SW 1271 (cell line): ENCODE results near the gene SOX2.

Experiments
- DNase-seq, 2 experiments: peaks; one replicate each; lab custom pipeline; 2025; lab: John Stamatoyannopoulos, UW

Gene SOX2

DNA sequence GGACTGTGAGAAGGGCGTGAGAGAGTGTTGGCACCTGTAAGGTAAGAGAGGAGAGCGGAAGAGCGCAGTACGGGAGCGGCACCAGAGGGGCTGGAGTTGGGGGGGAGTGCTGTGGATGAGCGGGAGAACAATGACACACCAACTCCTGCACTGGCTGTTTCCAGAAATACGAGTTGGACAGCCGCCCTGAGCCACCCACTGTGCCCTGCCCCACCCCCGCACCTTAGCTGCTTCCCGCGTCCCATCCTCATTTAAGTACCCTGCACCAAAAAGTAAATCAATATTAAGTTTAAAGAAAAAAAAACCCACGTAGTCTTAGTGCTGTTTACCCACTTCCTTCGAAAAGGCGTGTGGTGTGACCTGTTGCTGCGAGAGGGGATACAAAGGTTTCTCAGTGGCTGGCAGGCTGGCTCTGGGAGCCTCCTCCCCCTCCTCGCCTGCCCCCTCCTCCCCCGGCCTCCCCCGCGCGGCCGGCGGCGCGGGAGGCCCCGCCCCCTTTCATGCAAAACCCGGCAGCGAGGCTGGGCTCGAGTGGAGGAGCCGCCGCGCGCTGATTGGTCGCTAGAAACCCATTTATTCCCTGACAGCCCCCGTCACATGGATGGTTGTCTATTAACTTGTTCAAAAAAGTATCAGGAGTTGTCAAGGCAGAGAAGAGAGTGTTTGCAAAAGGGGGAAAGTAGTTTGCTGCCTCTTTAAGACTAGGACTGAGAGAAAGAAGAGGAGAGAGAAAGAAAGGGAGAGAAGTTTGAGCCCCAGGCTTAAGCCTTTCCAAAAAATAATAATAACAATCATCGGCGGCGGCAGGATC, at the start of gene SOX2:
Gene SOX2 (plus strand): TSS at position 601 of the 811 bp plus-strand sequence. CDS start 436 bp downstream, outside the sequence.
- DNase-seq = peak; percentile 38 to 64

DNA sequence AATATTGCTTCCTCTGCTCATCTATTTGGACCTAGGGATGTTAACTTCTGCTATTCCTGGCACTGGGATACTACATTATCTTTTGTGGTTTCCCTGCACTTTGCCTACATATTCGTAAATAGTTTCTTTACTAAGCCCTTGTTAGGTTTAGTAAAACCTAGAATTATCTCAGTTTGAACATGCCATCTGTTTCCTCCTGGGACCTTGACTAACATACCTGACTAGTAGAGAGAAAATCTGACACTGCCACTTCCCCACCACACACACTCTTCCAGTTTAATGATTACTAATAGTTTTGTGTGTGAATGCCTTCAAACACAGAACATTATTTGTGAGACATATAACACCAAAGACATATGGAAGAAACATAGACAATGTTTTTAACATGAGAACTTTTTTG, 28.2 kb upstream of the SOX2 start:
- no peak for DNase-seq

DNA sequence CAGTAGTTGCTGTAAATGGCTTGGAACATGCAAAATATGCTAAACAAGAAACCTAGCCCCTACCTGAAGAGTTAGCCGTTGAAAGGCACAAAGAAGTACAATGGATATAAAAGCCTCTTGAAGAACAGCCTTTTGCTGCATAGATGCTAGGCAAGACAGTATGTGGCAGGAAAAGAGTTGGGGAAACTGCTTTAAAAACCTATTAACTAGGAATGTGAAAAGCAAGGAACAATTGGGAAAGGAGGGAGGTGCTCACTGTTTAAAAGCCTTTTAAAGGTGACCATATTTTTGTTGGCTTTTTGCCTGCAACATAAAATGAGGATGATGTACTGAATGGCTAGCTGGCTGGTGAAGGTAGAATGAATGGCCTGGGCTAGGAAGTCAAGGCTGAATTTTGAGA, 24.5 kb upstream of the SOX2 start:
- DNase-seq = no peak

DNA sequence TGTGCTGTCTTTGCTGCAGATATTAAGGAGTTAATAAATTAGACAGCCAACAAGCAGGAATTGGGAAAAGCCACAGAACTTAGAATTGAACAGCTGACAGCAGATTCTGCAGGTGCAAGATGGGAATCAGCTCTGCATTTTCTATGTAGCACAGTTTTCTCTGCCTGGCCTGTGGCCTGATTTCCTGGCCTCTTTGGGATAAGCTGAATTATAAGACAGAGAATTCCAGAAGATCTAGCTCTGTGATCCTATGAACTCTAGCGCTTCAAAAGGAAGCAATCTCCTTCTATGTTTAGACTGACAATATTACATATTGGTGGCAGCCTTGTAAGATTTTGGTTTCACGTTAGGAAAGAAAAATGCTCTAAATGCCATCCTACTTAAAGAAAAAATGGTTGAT, 24.0 kb upstream of the SOX2 start:
- DNase-seq = no peak

DNA sequence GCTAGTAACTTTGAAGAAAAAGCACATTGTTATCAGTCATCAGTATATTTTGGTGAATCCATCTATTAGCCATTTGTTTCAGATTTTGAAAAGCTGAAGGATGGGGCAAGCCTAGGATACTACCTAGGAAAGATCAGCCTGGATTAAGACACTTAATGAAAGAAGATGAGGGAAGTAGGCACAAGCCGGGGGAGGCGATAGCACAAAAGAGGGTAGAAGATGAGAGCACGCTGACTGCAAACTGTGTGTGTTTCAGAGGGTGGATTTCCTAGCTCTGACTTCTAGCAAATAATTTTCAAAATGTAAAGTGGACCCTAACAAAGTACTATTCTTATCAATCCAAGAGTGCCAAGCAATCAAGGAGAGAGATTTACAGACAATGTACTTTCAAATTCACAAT, 22.2 kb upstream of the SOX2 start:
- no peak for DNase-seq

DNA sequence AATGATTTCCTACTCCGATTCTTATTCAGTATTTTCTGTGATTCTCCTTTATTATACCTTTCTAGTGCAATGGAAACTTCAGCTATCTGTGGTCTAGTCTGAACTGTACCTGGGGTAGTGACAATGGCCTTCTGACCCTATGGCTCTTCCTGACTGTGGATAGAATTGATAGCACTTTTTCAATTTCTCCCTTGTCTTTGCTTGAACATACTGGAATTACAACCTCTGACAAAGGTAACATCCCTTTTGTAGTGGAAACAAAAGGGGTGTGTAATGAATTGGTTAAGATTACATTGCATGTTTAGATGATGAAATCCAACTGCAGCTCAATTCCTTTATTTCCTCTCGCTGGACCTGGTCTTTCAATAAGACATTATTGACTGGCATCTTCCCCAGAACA, 21.0 kb upstream of the SOX2 start:
- no peak for DNase-seq

DNA sequence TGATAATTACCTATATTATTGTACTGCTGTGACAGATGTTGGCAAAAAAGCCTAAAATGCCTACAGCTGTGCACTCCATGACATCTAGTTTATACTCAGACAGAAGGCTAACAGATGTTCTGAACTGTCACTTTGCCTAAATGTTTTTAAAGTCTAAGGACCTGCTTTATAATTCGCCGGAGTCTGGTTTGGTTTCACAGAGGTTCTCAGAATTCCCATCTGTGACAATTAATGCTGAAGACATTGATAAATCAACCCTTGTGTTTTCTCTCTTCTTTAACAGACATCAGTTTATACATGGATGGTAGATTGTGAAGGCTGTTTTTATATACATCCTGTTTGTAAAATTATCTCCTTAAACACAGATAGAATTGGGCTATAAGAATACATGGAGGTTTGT, 19.8 kb upstream of the SOX2 start:
- DNase-seq = no peak

DNA sequence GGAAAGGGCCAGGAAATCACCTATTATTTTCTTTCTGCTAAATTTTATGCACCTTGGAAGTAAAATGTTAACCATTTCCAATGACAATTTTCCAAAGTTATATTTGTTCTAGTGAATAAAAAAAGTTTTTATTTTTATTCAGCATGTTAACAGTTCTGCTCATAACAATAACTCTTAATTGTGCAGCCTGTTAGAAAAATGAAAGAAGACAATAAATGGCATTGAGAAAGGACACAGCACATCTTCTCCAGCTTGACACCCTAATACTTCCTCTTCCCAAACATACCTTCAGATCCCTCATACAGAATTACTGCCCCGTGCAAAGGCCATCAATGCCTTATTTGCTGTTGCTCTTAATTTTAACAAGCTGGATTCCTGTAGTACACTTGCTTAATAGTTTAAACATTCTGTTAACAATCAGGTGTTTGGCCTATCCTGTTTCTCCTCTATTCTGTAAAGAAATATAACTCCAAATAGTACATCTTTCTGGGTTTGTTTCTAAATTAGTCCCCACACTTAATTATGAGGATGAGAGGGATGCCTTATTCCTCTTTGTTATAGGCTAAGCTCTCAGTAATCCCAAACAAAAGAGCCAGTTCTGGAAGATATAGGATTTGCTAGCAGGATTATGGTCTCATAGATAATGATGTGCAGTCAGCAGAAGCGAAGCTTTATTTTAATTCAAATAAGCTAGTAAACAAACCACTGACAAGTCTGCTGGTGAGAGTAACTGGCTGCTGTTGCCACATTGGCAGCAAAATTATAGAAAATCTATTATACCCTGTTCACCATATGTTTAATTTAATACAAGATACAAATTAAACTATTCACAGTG, 19.2 kb upstream of the SOX2 start:
- no peak for DNase-seq

DNA sequence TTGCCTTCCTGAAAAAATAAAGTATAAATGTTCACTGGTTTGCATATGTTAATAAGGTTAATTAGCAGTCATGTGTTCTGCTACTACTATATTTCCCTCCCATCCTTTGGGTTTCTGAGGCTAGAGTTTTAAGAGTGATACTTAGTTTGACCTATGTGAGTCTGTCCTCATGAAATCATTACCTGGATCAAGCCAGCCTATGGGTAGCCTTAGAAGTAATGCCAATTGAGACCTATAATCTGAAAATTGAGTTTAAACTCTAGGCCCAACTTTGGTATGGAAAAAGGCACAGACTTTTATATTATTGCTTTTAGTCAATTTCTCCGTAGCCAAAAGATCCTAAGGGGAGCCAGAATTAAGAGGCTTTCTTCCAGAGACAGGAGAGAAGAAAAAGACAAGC, 18.4 kb upstream of the SOX2 start:
- no peak for DNase-seq

DNA sequence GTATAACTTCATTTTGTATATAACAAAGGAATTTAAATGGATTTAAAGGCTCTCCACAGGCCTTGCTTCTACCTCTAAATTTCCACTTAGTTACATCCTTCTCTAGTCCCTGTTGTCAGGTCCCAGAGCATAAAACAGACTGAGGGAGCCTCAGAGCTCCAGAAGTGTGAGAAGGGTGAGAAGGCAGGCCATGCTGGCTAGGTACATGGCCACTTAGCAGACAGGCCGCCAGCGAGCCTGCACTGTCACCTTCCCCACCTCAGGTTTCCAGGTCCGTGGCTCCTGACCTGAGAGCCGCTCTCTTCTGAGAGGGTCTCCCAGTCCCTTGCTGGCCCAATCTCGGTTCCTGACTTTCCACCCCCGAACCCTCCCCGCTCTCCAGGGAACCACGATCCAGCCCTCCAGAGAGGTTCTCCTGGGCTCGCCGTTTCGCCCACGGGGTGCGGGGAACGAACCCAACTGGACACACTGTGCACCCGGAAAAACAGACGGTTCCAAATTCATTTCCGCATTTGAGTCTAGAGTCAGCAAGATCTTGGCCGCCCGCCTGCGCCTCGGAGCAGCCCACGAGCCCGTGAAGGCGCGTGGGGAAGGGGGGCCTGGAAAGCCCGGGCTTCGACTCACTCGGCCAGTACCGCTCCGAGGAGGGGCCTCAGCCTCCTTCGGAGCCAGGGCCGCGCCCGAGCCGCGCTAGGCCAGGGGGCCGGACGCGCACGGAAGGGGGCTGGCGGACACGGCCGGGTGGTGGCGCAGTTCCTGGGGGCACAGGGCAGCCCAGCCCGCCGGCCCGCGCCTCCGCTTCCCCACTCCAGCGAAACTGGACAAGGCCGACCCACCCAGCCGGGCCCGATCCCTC, 16.7 kb upstream of the SOX2 start:
- no peak for DNase-seq

DNA sequence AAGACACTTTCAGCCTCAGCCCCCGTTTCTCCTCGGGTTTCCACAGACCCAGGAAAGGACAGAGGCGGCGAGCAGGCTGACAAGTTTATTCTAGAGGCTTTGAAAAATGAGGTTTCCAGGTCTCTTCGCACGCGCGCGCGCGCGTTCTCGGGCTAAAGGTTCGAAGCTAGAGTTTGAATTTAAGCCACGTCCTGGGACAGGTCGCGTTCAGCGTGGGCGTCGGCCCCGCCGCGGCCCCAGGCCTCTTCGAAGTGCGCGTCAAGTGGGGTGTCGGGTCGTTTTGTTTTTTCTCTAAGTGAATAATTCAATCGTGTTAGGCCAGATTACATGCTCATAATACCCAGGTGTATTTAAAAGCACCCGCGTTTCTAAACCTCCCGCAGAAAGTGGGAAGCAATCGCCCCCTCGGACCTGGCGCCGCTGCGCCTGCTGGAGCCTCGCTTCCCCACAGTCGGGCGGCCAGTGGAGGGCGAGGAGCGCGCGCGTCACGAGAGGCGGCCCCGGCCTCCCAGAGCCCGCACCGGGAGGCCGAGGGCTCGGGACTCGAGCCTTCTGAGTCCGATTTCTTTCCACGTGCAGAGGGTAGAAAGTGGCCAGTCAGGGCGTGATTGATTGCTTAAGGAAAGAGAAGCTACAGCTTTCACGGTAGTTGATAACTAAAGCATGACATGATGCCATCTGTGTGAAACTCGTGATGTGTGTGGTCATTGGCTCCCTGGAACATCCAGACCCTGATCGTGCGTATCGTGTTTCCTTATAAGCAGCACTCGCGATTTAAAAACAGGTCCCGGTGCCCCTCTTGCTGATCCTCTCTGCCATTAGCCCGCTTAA, 15.8 kb upstream of the SOX2 start:
- no peak for DNase-seq

DNA sequence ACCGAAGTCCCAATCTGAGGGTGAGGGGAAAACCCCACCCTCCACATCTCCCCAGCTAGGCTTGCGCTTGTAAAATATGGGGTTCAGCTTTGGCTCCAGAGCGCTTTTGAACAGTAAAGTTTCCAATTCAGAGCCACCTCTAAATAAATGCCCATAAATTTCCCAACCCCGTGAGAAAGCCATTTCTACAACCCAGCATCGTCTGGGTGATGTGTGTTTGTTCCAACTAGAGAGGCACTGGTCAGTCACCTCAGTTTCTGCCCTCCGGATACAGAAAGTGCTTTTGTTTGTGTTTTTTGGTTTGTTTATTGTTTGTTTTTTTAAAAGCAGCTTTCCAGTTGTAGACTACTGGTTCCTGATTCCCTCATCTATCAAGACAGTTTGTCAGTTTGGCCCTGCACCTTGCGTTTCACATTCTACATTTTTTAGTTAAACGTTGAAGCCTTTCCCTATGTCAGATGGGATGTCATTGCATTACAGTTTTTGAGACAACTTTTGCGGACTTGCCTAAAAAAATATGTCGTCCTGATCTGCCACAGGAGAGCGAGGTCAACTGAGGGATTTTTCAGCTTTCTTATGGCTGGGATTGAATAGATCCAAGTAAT, 15.0 kb upstream of the SOX2 start:
- DNase-seq = no peak

DNA sequence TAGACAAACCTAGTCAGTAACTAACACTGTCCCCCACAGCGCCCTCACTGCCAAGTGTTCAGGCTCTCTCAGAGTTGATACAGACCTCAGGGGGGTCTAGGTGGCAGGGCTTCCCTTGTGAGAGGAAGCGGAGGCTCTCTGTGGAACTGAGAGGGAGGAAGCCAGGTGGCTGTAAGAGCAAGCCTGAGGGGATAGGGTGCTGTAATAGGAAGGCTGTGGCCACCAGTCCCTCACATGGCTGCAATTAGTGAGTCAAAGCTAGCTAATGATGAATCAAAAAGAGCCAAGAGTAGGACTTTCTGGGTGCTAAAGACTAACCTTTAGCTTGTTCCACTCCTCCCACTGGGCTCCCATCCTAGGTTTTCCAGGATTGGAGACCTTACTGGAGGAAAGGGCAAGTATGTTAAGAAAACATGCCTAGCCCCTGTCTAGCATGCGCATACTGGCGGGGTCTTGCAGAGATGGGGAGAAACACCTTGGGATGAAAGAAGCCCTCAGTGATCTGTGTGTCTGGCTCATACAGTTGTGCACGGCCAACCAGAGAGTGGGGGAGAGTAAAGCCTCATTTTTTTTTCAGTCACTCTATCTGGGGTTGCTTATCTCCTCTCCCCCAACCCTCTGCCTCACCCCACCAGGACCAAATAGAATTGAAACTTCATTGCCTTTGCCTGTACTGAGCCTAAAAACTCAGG, 13.3 kb upstream of the SOX2 start:
- DNase-seq = no peak

DNA sequence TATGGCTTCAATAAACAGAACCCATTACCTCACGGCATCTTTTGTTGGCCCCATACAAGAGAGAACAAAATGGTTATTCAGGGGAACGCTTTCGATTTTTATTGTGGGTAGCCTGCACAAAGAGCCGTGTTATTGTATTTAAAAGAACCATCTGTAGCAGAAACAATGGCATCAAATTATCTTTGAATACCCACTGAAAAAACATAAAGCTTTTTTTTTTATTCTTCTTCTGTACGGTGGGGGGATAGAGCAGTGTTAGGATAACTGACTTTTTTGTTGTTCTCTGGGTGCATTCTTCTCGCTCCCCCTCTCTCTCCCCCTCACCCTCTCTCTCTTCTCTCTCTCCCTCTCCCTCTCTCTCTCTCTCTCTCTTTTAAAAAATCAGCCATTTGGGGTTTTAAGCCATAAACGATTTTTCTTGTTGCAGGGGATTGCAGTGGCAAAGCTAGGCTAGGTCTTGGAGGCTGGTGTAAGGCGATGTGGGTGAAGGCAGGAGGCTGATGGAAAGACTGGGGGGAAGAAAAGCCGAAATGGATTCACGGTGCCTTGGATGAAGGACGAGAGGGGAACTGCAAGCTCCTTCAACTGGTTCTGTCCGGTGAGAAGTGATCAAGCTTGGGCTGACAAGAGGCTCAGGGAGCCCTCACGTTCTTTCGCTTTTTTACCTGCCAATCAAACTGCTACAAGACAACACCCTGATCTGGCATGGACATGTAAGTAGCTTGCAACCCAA, 12.4 kb upstream of the SOX2 start:
- no peak for DNase-seq

DNA sequence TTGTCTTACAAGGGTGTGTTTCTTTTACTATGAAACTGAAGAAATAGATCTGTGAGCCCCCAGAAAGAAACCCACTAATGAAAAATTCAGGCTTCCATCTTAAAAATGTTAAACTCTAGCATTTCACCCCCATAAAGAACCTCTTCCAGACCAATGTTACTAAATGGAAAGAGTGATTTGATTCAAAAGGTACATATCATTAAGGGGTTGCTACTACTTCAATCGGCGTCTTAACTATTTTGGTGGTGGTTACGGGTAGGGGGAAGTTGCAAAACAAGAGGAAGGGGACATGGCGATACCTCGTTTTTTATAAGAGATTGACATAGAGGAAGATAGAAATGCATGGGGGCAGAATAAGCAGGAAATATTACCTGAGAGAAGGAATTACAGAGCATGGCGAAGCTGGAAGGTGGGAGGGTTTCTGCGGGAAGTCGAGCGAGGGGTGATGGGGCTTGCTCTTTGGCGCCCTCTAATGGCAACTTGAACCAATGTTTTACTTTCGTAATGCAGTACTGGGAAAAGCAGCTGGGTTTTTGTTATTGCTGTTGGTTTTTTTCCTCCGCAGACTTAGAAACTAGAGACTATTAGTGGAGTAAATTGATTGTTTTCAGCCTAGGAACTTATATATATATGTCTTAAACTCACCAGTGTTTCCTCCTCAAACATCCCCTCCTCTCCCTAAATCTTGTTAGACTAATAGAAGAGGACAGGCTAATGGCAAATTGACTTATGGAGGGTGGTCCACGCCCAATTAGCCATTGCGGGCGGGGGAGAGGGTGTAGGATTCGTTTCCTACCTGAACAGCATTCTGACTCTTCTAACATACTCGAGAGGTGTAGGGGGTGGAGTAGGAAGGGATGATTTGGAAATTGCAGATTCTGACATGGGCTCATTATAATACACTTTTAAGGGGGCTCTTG, 11.3 kb upstream of the SOX2 start:
- peak in 1 of 2 experiments; percentile 77 for DNase-seq

DNA sequence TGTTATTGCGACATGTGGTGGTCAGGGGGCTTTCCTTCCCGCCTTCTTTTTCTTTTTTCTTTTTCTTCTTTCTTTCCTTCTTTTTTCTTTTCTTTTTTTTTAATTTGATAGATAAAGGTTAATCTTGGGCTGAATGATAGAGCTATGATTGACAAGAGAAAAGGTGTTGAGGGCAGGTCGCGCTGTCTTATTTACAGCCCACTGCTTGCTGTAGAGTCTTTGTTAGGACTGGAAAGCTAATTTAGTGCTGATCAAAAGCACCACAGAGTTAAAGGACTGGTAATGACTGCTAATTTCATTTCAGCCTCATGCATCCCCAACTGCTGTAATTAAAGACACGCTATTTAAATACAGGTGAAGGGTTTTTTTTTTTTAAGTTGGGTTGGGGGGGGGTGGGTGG, 10.6 kb upstream of the SOX2 start:
- no peak for DNase-seq

DNA sequence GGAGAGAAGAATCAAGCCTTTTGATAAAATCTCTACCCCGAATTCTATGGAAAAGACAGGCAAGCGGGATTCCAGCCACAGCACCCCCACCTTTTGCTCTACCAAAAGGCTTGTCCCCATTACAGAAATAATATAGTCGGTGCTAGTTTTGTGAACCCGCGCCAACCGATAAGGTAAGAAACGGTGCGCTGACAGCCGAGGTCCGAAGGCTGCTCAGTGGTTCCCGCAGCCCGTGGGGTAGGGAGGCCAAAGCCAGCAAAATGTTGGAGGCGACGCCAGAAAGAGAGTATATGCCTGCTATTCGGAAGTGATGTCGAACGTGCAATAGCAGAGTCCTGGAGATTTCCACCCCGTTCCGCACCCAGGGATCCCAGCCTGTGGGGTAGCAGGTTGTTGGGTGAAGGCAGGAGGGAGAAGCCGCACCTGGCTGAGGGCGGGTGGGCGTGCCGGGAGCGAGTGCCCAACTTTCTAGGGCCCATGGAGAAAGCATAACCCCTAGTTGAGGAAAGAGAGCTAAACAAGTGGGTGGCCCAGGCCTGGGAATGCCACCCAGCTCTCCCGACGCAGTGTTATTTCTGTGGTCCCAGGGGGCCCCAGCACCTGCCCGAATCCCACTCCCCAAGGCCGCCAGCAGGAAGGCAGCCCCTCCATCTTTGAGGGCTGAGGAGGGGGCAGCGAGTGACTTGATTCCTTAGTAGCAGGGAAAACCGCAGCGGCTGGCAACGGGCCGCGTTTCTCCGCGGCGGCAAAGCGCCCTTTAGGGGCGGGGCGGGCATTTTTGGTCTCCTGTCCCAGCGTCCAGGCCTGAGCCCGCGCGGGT, 7.9 kb upstream of the SOX2 start:
- DNase-seq = no peak
